GM10847 (cell line): ENCODE results near the gene CTSC.

Experiments
- POLR2A ChIP-seq: IDR thresholded peaks from 2 replicates; pipeline ENCODE4 v1.6.1; 2011; ENCODE audit not compliant: insufficient read length; ENCODE audit errors: extremely low read depth

CTSC gene

GRCh38 chr11:88358040-88358431, 20.5 kb upstream of the CTSC start:
- TF ChIP-seq POLR2A, result no peak

GRCh38 chr11:88357323-88358039, 19.9 kb upstream of the CTSC start:
- no peak for TF ChIP-seq POLR2A

- TF ChIP-seq POLR2A, result no peak
Observed at GRCh38 chr11:88355887-88356286, 18.4 kb upstream of the CTSC start.

- TF ChIP-seq POLR2A, result no peak
Observed at GRCh38 chr11:88354912-88355311, 17.4 kb upstream of the CTSC start.

GRCh38 chr11:88353835-88354496, 16.4 kb upstream of the CTSC start:
- TF ChIP-seq POLR2A, result no peak

- TF ChIP-seq POLR2A, result no peak
Observed at GRCh38 chr11:88353386-88353785, 15.8 kb upstream of the CTSC start.

- no peak for TF ChIP-seq POLR2A
Observed at GRCh38 chr11:88352139-88352538, 14.6 kb upstream of the CTSC start.

- no peak for TF ChIP-seq POLR2A
Observed at GRCh38 chr11:88348870-88349269, 11.3 kb upstream of the CTSC start.

GRCh38 chr11:88345949-88346348, 8.4 kb upstream of the CTSC start:
- TF ChIP-seq POLR2A, result no peak

GRCh38 chr11:88345408-88345807, 7.9 kb upstream of the CTSC start:
- TF ChIP-seq POLR2A, result no peak

- no peak for TF ChIP-seq POLR2A
Observed at GRCh38 chr11:88344869-88345268, 7.3 kb upstream of the CTSC start.

- TF ChIP-seq POLR2A, result no peak
Observed at GRCh38 chr11:88341522-88342251, 4.2 kb upstream of the CTSC start.

GRCh38 chr11:88340366-88340935, 2.9 kb upstream of the CTSC start:
- TF ChIP-seq POLR2A, result no peak

- no peak for TF ChIP-seq POLR2A
Observed at GRCh38 chr11:88337987-88338668, 592 bp upstream of the CTSC start.

GRCh38 chr11:88335284-88335683, 2.3 kb downstream of the CTSC start:
- no peak for TF ChIP-seq POLR2A
